HG03442 (cell line): ENCODE data around the gene CELSR2.

Experiments used
- ATAC-seq: cut with Tn5 transposase; IDR thresholded peaks from one replicate; pipeline ENCODE4 v1.9.1; 2021; ENCODE audit warnings: mild to moderate bottlenecking, moderate library complexity; ENCODE audit not compliant: unreplicated experiment

Gene CELSR2

DNA sequence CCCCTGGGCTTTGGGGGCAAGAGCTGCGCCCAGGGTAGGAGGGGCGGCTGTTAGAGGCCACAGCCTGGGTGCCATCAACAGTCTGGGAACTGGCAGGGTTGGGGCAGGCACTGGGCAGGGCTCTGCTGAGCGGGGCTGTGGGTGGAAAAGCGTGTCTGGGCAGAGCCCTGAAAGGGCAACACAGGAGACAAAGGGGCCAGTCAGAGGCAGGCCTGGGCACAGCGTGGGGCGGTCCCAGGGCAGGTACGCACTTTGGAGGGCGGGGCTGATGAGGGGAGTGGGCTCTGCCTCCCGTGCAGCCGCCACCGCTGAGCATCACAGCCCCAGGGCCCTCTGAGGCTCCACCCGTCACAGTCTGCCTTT is 13.9 kb downstream of the CELSR2 start:
- ATAC-seq = no peak

DNA sequence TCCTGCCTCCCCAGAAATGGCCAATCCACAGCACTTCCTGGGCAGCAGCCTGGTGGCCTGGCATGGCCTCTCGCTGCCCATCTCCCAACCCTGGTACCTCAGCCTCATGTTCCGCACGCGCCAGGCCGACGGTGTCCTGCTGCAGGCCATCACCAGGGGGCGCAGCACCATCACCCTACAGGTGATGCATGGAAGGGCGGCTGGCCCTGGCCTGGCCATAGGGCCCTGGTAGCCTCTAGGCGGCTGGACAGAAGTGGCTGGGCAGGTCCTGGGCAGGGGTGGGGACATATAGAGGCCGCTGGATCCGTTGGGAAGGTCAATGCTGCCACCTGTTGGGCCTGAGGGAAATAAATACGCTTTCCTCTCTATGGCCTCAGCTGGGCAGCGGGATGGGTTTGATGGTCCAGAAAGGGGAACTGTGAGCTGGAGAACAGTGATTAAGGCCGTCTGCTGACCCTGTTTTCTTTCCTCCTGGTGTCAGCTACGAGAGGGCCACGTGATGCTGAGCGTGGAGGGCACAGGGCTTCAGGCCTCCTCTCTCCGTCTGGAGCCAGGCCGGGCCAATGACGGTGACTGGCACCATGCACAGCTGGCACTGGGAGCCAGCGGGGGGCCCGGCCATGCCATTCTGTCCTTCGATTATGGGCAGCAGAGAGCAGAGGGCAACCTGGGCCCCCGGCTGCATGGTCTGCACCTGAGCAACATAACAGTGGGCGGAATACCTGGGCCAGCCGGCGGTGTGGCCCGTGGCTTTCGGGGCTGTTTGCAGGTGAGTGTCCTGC is 14.4 kb downstream of the CELSR2 start:
- ATAC-seq = peak; percentile 75

DNA sequence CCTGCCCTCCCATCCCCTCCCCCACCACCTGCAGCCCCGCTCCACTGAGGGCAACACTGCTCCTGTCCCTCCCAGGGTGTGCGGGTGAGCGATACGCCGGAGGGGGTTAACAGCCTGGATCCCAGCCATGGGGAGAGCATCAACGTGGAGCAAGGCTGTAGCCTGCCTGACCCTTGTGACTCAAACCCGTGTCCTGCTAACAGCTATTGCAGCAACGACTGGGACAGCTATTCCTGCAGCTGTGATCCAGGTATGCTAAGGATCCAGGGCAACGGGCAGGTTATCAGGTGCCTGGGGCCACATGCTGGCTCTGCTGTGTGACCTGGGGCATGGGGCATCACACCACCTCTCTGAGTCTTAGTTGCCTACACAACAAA is 15.0 kb downstream of the CELSR2 start:
- ATAC-seq = no peak

DNA sequence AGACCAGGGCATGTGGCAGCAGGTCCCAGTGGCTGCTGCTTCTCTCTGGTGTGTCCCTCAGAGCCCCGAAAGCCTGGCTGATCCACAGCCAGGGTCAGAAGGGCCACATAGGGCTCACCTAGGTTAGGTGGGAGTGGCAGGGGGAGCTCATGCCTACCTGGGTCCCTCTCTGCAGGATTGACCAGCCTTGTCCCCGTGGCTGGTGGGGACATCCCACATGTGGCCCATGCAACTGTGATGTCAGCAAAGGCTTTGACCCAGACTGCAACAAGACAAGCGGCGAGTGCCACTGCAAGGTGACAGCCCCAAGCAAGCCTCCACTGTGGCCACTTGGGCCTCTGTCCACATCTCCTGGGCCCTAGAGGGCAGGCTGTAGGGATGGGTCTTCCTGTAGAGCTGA is 15.7 kb downstream of the CELSR2 start:
- ATAC-seq = no peak

DNA sequence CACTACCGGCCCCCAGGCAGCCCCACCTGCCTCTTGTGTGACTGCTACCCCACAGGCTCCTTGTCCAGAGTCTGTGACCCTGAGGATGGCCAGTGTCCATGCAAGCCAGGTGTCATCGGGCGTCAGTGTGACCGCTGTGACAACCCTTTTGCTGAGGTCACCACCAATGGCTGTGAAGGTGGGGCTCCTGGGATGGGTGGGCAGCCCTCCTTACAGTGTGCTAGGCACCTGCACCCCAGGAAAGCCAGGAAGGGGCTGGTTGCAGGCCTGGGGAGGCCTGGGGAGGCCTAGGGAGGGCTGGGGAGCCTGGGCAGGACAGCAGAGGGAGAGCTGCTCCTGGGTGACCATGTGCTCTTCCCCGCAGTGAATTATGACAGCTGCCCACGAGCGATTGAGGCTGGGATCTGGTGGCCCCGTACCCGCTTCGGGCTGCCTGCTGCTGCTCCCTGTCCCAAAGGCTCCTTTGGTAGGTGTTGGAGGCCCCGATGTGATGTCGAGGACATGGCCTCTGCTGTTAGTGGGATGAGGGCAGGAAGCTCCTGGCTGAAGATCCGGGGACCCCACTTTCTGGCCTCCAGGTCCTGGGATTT is 16.5 kb downstream of the CELSR2 start:
- no peak for ATAC-seq

DNA sequence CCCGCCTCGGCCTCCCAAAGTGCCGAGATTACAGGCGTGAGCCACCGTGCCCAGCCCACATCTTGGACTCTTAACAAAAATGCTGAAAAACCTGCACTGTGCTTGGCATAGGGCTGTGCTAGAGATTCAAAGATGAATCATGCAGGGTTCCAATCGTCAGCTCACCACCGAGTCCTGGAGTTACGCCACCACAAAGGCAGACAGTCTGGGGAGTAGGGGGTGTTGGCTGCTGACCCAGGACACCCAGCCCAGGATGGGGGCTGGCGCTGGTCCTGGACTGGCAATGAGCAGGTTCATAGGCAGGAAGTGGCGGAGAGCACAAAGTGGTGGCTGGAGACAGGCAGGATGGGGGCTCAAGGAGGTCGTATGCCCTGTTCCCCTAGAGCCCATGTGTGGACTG is 17.6 kb downstream of the CELSR2 start:
- ATAC-seq = no peak

DNA sequence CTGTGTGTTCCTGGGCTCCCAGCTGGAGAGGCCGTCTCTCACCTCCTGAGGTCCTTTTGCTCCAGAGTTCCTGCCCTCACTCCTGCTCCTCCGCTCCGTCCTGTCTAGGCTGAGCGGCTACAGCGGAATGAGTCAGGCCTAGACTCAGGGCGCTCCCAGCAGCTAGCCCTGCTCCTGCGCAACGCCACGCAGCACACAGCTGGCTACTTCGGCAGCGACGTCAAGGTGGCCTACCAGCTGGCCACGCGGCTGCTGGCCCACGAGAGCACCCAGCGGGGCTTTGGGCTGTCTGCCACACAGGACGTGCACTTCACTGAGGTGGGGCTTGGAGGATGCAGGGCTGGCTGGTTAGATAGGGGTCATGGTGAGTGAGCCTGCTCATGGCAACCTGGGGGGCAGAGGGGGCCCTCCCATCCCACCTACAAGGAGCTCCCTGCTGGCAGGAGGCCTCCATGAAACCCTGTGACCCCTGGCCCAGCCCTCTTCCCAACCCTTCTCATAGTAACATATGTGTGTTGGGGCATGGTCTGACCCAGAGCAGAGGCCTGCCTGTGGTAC is 18.5 kb downstream of the CELSR2 start:
- no peak for ATAC-seq

DNA sequence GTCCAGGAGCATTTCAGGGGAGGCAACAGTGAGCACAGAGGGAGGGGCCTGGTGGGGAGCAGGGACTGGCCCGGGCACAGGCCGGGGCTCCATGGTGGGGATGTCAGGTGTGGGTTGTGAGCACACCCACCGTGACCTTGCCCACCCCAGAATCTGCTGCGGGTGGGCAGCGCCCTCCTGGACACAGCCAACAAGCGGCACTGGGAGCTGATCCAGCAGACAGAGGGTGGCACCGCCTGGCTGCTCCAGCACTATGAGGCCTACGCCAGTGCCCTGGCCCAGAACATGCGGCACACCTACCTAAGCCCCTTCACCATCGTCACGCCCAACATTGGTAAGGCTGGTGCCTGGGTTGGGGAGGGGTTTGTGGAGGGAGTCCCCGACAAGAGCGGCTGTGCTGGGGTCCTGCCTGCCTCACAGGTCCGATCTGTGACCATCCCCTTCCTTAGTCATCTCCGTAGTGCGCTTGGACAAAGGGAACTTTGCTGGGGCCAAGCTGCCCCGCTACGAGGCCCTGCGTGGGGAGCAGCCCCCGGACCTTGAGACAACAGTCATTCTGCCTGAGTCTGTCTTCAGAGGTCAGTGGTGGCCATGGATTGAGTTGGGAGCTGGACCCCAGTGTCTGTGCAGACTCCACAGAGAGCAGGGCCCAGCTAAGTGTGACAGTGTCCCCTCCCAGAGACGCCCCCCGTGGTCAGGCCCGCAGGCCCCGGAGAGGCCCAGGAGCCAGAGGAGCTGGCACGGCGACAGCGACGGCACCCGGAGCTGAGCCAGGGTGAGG is 19.3 kb downstream of the CELSR2 start:
- ATAC-seq = no peak

DNA sequence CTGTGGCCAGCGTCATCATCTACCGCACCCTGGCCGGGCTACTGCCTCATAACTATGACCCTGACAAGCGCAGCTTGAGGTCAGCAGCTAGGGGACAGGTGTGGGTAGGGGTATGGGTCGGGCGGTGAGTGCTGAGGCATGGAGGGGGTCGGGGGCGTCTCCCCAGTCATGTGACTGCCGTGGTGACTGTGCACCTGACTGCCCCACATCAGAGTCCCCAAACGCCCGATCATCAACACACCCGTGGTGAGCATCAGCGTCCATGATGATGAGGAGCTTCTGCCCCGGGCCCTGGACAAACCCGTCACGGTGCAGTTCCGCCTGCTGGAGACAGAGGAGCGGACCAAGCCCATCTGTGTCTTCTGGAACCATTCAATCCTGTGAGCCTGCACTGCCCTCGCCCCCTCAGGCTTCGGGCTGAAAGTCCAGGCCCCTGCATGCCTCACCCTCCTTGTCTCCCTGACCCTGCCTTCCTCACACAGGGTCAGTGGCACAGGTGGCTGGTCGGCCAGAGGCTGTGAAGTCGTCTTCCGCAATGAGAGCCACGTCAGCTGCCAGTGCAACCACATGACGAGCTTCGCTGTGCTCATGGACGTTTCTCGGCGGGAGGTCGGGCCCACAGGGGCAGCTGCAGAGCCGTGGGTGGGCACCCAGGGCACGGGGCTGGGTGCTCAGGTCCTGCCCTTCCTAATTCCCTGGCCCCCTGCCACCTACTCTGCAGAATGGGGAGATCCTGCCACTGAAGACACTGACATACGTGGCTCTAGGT is 20.1 kb downstream of the CELSR2 start:
- no peak for ATAC-seq

DNA sequence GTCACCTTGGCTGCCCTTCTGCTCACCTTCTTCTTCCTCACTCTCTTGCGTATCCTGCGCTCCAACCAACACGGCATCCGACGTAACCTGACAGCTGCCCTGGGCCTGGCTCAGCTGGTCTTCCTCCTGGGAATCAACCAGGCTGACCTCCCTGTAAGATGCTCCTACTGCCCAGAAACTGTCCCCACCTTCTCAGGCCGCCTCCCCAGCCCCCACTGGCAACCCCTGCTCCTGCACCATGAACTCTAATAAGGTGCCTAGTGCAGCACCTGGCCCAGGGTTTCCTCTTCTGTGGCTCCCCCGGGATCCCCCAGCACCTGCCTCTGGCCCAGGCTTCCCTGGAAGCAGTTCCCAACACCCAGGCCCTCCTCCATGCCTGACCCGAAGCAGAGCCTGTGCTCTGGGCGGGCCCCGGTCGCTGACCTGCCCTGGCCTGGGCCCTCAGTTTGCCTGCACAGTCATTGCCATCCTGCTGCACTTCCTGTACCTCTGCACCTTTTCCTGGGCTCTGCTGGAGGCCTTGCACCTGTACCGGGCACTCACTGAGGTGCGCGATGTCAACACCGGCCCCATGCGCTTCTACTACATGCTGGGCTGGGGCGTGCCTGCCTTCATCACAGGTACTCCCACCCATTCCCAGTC is 20.8 kb downstream of the CELSR2 start:
- ATAC-seq = no peak

DNA sequence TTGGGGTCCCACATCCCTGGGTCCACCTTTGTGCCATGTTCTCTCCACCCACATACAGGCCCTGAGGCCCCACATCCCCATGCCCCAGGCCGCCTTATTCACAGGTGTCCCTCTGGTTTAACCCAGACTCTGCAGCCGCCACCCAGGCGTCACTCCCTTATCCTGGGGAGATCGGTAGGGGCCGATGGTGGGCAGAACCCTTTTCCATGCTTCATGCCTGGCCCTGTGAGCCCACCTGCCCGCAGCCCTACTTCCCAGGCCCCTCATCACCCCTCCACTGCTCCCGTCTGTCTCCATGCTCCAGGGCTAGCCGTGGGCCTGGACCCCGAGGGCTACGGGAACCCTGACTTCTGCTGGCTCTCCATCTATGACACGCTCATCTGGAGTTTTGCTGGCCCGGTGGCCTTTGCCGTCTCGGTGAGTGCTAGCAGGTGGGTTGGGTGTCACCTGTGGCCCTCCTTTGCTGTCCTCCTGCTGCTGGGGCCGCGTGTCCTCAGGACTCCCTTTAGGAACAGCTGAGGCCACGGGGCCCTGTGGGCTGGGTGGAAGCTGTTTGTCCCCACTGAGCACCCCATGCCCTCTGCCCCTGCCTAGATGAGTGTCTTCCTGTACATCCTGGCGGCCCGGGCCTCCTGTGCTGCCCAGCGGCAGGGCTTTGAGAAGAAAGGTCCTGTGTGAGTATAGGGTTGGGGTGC is 21.4 kb downstream of the CELSR2 start:
- no peak for ATAC-seq

DNA sequence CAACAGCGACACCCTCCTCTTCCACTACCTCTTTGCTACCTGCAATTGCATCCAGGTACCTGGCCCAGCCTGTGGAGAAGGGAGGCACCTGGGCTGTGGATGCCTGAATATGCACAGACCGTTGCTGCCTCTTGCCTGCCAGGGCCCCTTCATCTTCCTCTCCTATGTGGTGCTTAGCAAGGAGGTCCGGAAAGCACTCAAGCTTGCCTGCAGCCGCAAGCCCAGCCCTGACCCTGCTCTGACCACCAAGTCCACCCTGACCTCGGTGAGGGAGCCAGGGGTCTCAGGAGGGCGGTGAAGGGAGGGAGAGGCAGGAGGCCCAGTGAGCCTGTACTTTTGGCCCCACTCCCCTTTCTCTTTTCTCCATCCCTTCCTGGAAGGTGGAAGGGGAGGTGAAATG is 22.1 kb downstream of the CELSR2 start:
- ATAC-seq = no peak

DNA sequence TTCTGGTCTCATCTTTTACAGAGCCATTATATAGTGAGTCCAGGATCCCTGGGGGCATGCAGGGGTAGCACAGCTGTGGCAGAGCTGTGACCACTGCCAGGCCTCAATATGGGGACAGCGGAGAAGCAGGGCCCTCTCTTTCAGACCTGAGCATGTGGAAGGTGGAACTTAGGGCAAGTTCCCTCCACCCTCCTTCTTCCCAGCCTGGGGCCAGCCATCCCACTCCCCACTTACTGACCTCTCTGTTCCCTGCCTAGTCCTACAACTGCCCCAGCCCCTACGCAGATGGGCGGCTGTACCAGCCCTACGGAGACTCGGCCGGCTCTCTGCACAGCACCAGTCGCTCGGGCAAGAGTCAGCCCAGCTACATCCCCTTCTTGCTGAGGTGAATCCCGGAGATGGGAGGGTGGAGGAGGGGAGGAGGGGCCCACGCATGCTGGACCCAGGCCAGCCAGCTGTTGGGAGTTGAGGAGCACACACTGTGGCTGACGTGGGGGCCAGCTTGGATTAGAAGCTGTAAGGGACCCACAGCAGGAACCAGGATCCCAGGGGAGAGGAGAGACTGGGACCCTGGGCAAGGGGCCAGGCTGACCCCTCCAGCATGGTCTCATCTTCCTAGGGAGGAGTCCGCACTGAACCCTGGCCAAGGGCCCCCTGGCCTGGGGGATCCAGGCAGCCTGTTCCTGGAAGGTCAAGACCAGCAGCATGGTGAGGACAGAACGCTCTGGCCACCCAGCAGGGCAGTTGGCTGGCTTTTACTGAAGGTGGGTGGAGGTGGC is 22.9 kb downstream of the CELSR2 start:
- ATAC-seq = no peak

DNA sequence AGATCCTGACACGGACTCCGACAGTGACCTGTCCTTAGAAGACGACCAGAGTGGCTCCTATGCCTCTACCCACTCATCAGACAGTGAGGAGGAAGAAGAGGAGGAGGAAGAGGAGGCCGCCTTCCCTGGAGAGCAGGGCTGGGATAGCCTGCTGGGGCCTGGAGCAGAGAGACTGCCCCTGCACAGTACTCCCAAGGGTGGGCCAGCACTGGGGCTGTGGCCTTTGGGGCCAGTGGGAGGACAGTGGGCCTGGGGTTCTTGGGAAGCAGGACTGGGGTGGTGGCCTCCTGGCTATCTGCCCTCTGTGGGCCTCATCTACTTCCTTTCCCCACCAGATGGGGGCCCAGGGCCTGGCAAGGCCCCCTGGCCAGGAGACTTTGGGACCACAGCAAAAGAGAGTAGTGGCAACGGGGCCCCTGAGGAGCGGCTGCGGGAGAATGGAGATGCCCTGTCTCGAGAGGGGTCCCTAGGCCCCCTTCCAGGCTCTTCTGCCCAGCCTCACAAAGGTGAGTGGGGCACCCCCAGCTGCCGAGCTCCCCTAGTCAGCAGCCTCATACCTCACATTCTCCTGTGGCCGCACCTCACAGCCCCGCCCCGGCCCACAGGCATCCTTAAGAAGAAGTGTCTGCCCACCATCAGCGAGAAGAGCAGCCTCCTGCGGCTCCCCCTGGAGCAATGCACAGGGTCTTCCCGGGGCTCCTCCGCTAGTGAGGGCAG is 23.6 kb downstream of the CELSR2 start:
- ATAC-seq = no peak

DNA sequence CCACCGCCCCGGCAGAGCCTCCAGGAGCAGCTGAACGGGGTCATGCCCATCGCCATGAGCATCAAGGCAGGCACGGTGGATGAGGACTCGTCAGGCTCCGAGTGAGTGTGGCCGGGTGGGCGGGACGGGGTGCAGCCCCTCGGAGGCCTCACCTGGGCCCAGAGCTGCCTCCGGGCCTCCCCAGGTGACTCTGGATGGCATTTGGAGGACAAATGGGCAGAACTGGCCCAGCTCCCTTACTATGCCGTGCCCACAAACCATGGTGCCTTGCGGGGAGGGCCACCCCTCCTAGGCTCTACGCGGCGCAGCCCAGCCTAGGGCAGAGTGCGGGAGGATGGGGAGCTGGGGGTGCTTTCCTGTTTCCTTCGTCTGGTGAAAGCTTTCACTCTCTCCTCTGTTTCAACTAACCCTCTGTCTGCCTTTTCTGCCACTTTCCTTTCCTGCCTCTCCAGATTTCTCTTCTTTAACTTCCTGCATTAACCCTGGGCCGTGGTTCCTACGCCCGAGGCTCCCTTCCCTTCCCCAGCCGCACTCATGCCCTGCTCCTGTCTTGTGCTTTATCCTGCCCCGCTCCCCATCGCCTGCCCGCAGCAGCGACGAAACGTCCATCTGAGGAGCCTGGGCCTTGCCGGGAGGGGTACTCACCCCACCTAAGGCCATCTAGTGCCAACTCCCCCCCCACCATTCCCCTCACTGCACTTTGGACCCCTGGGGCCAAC is 24.4 kb downstream of the CELSR2 start:
- no peak for ATAC-seq

DNA sequence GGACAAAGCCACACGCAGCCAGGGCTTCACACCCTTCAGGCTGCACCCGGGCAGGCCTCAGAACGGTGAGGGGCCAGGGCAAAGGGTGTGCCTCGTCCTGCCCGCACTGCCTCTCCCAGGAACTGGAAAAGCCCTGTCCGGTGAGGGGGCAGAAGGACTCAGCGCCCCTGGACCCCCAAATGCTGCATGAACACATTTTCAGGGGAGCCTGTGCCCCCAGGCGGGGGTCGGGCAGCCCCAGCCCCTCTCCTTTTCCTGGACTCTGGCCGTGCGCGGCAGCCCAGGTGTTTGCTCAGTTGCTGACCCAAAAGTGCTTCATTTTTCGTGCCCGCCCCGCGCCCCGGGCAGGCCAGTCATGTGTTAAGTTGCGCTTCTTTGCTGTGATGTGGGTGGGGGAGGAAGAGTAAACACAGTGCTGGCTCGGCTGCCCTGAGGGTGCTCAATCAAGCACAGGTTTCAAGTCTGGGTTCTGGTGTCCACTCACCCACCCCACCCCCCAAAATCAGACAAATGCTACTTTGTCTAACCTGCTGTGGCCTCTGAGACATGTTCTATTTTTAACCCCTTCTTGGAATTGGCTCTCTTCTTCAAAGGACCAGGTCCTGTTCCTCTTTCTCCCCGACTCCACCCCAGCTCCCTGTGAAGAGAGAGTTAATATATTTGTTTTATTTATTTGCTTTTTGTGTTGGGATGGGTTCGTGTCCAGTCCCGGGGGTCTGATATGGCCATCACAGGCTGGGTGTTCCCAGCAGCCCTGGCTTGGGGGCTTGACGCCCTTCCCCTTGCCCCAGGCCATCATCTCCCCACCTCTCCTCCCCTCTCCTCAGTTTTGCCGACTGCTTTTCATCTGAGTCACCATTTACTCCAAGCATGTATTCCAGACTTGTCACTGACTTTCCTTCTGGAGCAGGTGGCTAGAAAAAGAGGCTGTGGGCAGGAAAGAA is 25.5 kb downstream of the CELSR2 start:
- ATAC-seq = no peak
